H9 (cell line): ENCODE measurements around the gene SLC15A3. TPM values are rescaled to one million over a fixed set of nuclear protein-coding genes. Genes with fewer than 3 reads are reported as not detected.

Source experiments
- DNase-seq: peaks from one replicate; pipeline ENCODE4 v3.0.0-alpha.2; 2017
- H2AFZ ChIP-seq: one replicate; pipeline ENCODE4 v1.6.1; 2013; ENCODE audit warnings: mild to moderate bottlenecking, low read length, control low read depth, moderate library complexity
- H2AK5ac ChIP-seq: 2 replicates; pipeline ENCODE4 v1.6.1; 2013; ENCODE audit warnings: low read length, control low read depth, mixed read lengths; ENCODE audit not compliant: insufficient read length
- H2BK120ac ChIP-seq: one replicate; pipeline ENCODE4 v1.6.1; 2013; ENCODE audit warnings: low read depth, mild to moderate bottlenecking, low read length, control low read depth, inconsistent platforms; ENCODE audit not compliant: poor library complexity, severe bottlenecking
- H2BK12ac ChIP-seq: 2 replicates; pipeline ENCODE4 v1.6.1; 2013; ENCODE audit warnings: low read length, control low read depth, mixed read lengths, low read depth; ENCODE audit not compliant: insufficient read length
- H2BK15ac ChIP-seq: 2 replicates; pipeline ENCODE4 v1.6.1; 2013; ENCODE audit warnings: low read depth, low read length, control low read depth
- H2BK20ac ChIP-seq: one replicate; pipeline ENCODE4 v1.6.1; 2013; ENCODE audit warnings: low read depth, mild to moderate bottlenecking, low read length, control low read depth, inconsistent platforms; ENCODE audit not compliant: poor library complexity, severe bottlenecking
- H2BK5ac ChIP-seq: 2 replicates; pipeline ENCODE4 v1.6.1; 2013; ENCODE audit warnings: low read length, control low read depth, mixed read lengths; ENCODE audit not compliant: insufficient read length
- H3K14ac ChIP-seq: 2 replicates; pipeline ENCODE4 v1.6.1; 2013; ENCODE audit warnings: low read length, control low read depth; ENCODE audit not compliant: insufficient read depth
- H3K18ac ChIP-seq: 2 replicates; pipeline ENCODE4 v1.6.1; 2013; ENCODE audit warnings: low read depth, mild to moderate bottlenecking, mixed read lengths, low read length, control low read depth; ENCODE audit not compliant: insufficient read length
- H3K23ac ChIP-seq: 2 replicates; pipeline ENCODE4 v1.6.1; 2013; ENCODE audit warnings: low read length, control low read depth, mixed read lengths, low read depth; ENCODE audit not compliant: insufficient read length
- H3K23me2 ChIP-seq: 2 replicates; pipeline ENCODE4 v1.6.1; 2013; ENCODE audit warnings: low read depth, mild to moderate bottlenecking, mixed read lengths, low read length, control low read depth; ENCODE audit not compliant: insufficient read length, poor library complexity, severe bottlenecking
- H3K27ac ChIP-seq: 2 replicates; pipeline ENCODE4 v1.5.1; 2013; ENCODE audit warnings: low read length, control low read depth, mixed read lengths, low read depth; ENCODE audit not compliant: insufficient read length
- H3K27me3 ChIP-seq: 2 replicates; pipeline ENCODE4 v1.6.1; 2013; ENCODE audit warnings: low read length, control low read depth, inconsistent platforms; ENCODE audit not compliant: insufficient read depth
- H3K4ac ChIP-seq: 2 replicates; pipeline ENCODE4 v1.6.1; 2013; ENCODE audit warnings: low read depth, mild to moderate bottlenecking, control low read depth, inconsistent platforms, low read length, moderate library complexity
- H3K4me1 ChIP-seq: 2 replicates; pipeline ENCODE4 v1.6.1; 2013; ENCODE audit warnings: low read length, control low read depth, inconsistent platforms; ENCODE audit not compliant: insufficient read depth
- H3K4me2 ChIP-seq: 2 replicates; pipeline ENCODE4 v1.6.1; 2013; ENCODE audit warnings: low read length, control low read depth, mixed read lengths; ENCODE audit not compliant: insufficient read length, insufficient read depth
- H3K56ac ChIP-seq: 2 replicates; pipeline ENCODE4 v1.6.1; 2013; ENCODE audit warnings: low read depth, mild to moderate bottlenecking, mixed read lengths, low read length, control low read depth; ENCODE audit not compliant: insufficient read length
- H3K79me1 ChIP-seq: 2 replicates; pipeline ENCODE4 v1.6.1; 2013; ENCODE audit warnings: low read depth, mild to moderate bottlenecking, moderate library complexity, low read length, control low read depth, inconsistent platforms; ENCODE audit not compliant: insufficient read depth, poor library complexity, severe bottlenecking
- H3K79me2 ChIP-seq: 2 replicates; pipeline ENCODE4 v1.6.1; 2013; ENCODE audit warnings: low read length, control low read depth, inconsistent platforms; ENCODE audit not compliant: insufficient read depth
- H3K9ac ChIP-seq: 2 replicates; pipeline ENCODE4 v1.6.1; 2013; ENCODE audit warnings: low read length, control low read depth, mixed read lengths; ENCODE audit not compliant: insufficient read length; ENCODE audit errors: extremely low read depth
- H3K9me3 ChIP-seq: one replicate; pipeline ENCODE4 v1.6.1; 2013; ENCODE audit warnings: low read depth, low read length, inconsistent platforms; ENCODE audit not compliant: control insufficient read depth
- H3T11ph ChIP-seq: one replicate; pipeline ENCODE4 v1.6.1; 2013; ENCODE audit warnings: mild to moderate bottlenecking, low read length, control low read depth, inconsistent platforms
- H4K20me1 ChIP-seq: one replicate; pipeline ENCODE4 v1.6.1; 2013; ENCODE audit not compliant: control insufficient read depth, insufficient read length, insufficient read depth
- H4K5ac ChIP-seq: 2 replicates; pipeline ENCODE4 v1.6.1; 2013; ENCODE audit warnings: low read depth, mild to moderate bottlenecking, mixed read lengths, low read length, control low read depth; ENCODE audit not compliant: insufficient read length
- H4K8ac ChIP-seq: replicated peaks from 2 replicates; pipeline ENCODE4 v1.6.1; 2013; ENCODE audit warnings: low read length, control low read depth, mixed read lengths, low read depth; ENCODE audit not compliant: insufficient read length
- H4K91ac ChIP-seq: 2 replicates; pipeline ENCODE4 v1.6.1; 2013; ENCODE audit warnings: low read depth, mild to moderate bottlenecking, moderate library complexity, mixed read lengths, low read length, control low read depth; ENCODE audit not compliant: insufficient read length
- H3K27ac Mint-ChIP-seq, 3 experiments: 2 replicates in 2 of 3; 3 replicates in 1 of 3; pipeline ENCODE4 v1.8.0; 2020 to 2021; ENCODE audit warnings: mixed read lengths in 3 of 3, mild to moderate bottlenecking in 1 of 3, moderate library complexity in 1 of 3
- H3K27me3 Mint-ChIP-seq: 2 replicates; pipeline ENCODE4 v1.8.0; 2021; ENCODE audit warnings: low read depth, mild to moderate bottlenecking, moderate library complexity, mixed read lengths
- H3K36me3 Mint-ChIP-seq, 3 experiments: 2 replicates in 2 of 3; 3 replicates in 1 of 3; pipeline ENCODE4 v1.8.0; 2020 to 2021; ENCODE audit warnings: low read depth in 3 of 3, mixed read lengths in 3 of 3; ENCODE audit not compliant: insufficient read depth in 1 of 3
- H3K4me1 Mint-ChIP-seq, 2 experiments: 2 replicates each; pipeline ENCODE4 v1.8.0; 2020; ENCODE audit warnings: mixed read lengths in 2 of 2
- H3K4me3 Mint-ChIP-seq, 2 experiments: 2 replicates in 1 of 2; 3 replicates in 1 of 2; pipeline ENCODE4 v1.8.0; 2020 to 2021; ENCODE audit warnings: mild to moderate bottlenecking in 2 of 2, mixed read lengths in 2 of 2, moderate library complexity in 1 of 2
- H3K9me3 Mint-ChIP-seq, 2 experiments: 2 replicates in 1 of 2; 3 replicates in 1 of 2; pipeline ENCODE4 v1.8.0; 2020; ENCODE audit warnings: mild to moderate bottlenecking in 2 of 2, mixed read lengths in 2 of 2, moderate library complexity in 1 of 2
- WGBS: extraction: QIAGEN DNeasy Blood & Tissue Kit; methylation state at CpG from one replicate; pipeline ENCODE4 v1.1.7; 2013; ENCODE audit warnings: missing lambda C conversion rate, low lambda C conversion rate, mixed read lengths; ENCODE audit not compliant: insufficient read length; ENCODE audit errors: extremely low coverage; 5-methylcytosine and 5-hydroxymethylcytosine counted together
- total RNA-seq: library from RNA; stranded (reverse); gene quantifications from 2 replicates; pipeline ENCODE4 v1.2.1, GENCODE V29; 2021
- TF ChIP-seq, protein P1 (sequence below): fragments of 200-600 bp; sonication (generic); conservative IDR thresholded peaks from 3 replicates; pipeline ENCODE4 v1.8.0; 2021; ENCODE audit warnings: antibody characterized with exemption, mild to moderate bottlenecking

The SLC15A3 gene
- total RNA-seq, 1 experiment from 2014 or later, result 7.0 TPM

DNA sequence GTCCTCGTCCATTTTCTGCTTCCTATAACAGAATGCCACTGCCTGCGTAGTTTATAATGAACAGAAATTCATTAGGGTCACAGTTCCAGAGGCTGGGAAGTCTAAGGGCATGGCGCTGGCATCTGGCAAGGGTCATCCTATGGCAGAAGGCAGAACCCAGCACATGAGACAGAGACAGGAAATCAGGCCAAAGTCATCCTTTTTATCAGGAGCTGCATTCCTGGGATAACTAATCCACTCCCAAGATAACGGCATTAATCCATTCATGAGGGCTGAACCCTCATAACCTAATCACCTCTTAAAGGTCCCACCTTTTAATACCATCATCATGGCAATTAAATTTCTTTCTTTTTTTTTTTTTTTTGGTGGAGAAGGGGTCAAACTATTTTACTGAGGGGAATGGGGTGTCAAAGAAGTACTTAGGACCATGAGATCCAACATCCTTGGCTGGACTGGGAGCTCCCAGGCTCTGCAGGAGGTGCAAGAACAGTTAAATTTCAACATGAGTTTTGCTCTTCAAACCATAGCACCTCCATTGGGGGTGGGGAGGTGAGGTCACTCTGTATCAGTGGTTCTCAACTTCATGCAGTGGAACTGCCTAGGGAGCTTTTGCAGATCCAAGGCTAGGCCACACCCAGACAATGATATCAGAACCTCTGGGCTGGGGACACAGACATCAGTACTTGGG lies 33.6 kb downstream of the SLC15A3 start:
- H3T11ph ChIP-seq, result no peak overlapping the region
- peaks cover 15 to 42% (median 23%) of the 10 kb centered on the region in 3 experiments for H3K36me3 Mint-ChIP-seq
- no peak overlapping the region for H2BK20ac ChIP-seq
- no peaks in the 10 kb centered on the region for H4K20me1 ChIP-seq
- H2BK120ac ChIP-seq, result no peak overlapping the region
- H3K79me1 ChIP-seq, result no peaks in the 10 kb centered on the region
- H3K27me3 ChIP-seq, result no peaks in the 10 kb centered on the region
- no peak overlapping the region for H3K9ac ChIP-seq
- no peak overlapping the region for H4K5ac ChIP-seq
- H3K18ac ChIP-seq, result no peak overlapping the region
- peaks cover 31 to 33% of the 10 kb centered on the region in 2 experiments for H3K4me1 Mint-ChIP-seq
- DNase-seq, result no peak
- no peaks in the 10 kb centered on the region; the same call in 1 of the 2 replicates for H3K79me2 ChIP-seq
- peaks cover 1% of the 10 kb centered on the region; the same call in 1 of the 2 replicates for H3K27me3 Mint-ChIP-seq
- H2AK5ac ChIP-seq, result no peak overlapping the region
- H4K8ac ChIP-seq, result no peak overlapping the region
- peaks cover 22% of the 10 kb centered on the region for H3K23me2 ChIP-seq
- H3K4me3 Mint-ChIP-seq, result no peak overlapping the region
- H3K23ac ChIP-seq, result no peak overlapping the region
- H3K14ac ChIP-seq, result no peak overlapping the region
- H2BK5ac ChIP-seq, result no peak overlapping the region
- H3K27ac Mint-ChIP-seq, result no peak overlapping the region
- WGBS, result no CpG with 5 or more reads among the region's 4 CpGs
- no peak overlapping the region for H3K4ac ChIP-seq
- TF ChIP-seq, protein P1, sequence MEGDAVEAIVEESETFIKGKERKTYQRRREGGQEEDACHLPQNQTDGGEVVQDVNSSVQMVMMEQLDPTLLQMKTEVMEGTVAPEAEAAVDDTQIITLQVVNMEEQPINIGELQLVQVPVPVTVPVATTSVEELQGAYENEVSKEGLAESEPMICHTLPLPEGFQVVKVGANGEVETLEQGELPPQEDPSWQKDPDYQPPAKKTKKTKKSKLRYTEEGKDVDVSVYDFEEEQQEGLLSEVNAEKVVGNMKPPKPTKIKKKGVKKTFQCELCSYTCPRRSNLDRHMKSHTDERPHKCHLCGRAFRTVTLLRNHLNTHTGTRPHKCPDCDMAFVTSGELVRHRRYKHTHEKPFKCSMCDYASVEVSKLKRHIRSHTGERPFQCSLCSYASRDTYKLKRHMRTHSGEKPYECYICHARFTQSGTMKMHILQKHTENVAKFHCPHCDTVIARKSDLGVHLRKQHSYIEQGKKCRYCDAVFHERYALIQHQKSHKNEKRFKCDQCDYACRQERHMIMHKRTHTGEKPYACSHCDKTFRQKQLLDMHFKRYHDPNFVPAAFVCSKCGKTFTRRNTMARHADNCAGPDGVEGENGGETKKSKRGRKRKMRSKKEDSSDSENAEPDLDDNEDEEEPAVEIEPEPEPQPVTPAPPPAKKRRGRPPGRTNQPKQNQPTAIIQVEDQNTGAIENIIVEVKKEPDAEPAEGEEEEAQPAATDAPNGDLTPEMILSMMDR, result no peak
- no peak overlapping the region for H2BK15ac ChIP-seq
- H3K56ac ChIP-seq, result no peak overlapping the region
- no peak overlapping the region for H3K27ac ChIP-seq
- H3K9me3 ChIP-seq, result no peaks in the 10 kb centered on the region
- H2BK12ac ChIP-seq, result no peak overlapping the region
- H4K91ac ChIP-seq, result no peak overlapping the region
- no peak overlapping the region for H2AFZ ChIP-seq
- H3K4me1 ChIP-seq, result peaks cover 2% of the 10 kb centered on the region
- H3K4me2 ChIP-seq, result no peak overlapping the region
- no peaks in the 10 kb centered on the region; a peak in 1 of 5 replicates for H3K9me3 Mint-ChIP-seq
